ENCODE results near the gene CA10.

The CA10 gene

DNA sequence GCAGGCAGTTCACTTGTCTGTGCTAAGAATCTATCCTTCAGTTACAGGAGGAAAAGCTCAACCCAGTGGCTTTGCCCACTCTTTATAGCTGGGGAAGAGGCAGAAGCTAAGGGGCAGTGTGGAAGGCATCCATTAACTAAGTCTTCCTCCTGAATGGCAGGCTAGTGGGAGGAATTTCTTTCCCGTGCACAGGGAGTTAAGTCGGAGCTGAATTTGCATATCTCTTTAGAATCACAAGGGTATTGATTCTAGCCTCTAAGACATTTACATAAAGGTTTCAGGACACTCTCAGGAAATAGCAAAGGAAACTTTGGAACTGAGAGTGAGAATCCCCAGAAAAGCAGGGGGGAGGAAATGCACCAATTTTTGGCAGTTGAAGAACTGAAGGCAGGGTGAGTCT lies 245.6 kb downstream of the CA10 start:
- H3K27me3 ChIP-seq, result no peaks in the 10 kb centered on the region
- no peaks in the 10 kb centered on the region for H3K36me3 ChIP-seq
- no peaks in the 10 kb centered on the region for H3K9me3 ChIP-seq
- no peak for DNase-seq
- TF ChIP-seq, protein P1, sequence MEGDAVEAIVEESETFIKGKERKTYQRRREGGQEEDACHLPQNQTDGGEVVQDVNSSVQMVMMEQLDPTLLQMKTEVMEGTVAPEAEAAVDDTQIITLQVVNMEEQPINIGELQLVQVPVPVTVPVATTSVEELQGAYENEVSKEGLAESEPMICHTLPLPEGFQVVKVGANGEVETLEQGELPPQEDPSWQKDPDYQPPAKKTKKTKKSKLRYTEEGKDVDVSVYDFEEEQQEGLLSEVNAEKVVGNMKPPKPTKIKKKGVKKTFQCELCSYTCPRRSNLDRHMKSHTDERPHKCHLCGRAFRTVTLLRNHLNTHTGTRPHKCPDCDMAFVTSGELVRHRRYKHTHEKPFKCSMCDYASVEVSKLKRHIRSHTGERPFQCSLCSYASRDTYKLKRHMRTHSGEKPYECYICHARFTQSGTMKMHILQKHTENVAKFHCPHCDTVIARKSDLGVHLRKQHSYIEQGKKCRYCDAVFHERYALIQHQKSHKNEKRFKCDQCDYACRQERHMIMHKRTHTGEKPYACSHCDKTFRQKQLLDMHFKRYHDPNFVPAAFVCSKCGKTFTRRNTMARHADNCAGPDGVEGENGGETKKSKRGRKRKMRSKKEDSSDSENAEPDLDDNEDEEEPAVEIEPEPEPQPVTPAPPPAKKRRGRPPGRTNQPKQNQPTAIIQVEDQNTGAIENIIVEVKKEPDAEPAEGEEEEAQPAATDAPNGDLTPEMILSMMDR (IDR thresholded peaks at IDR 0.05; ENCODE audit: low read depth, low read length), result no peak
- H3K4me3 ChIP-seq (ENCODE audit: low read depth, low read length), result no peak overlapping the region
- H3K4me1 ChIP-seq, result no peaks in the 10 kb centered on the region

GRCh38 chr17:51911237-51911636 lies 247.3 kb downstream of the CA10 start:
- Histone ChIP-seq H3K36me3 (no peaks in the 10 kb centered on the region), H3K27me3 (no peaks in the 10 kb centered on the region)
- TF ChIP-seq, protein P1 (IDR thresholded peaks at IDR 0.05; ENCODE audit: low read depth, low read length), result no peak

GRCh38 chr17:51909971-51910370 lies 248.5 kb downstream of the CA10 start:
- TF ChIP-seq, protein P1 (IDR thresholded peaks at IDR 0.05; ENCODE audit: low read depth, low read length), result no peak
- Histone ChIP-seq H3K36me3 (no peaks in the 10 kb centered on the region), H3K4me3 (ENCODE audit: low read depth, low read length) (no peak overlapping the region), H3K9me3 (no peaks in the 10 kb centered on the region), H3K27me3 (no peaks in the 10 kb centered on the region), H3K4me1 (no peaks in the 10 kb centered on the region)
- no peak for DNase-seq

More at GRCh38 chr17:51911237-51911636, 247.3 kb downstream of the CA10 start:
- H3K9me3 ChIP-seq, result no peaks in the 10 kb centered on the region
- H3K4me1 ChIP-seq, result no peaks in the 10 kb centered on the region
- H3K4me3 ChIP-seq (ENCODE audit: low read depth, low read length), result no peak overlapping the region
- no peak for DNase-seq

DNA sequence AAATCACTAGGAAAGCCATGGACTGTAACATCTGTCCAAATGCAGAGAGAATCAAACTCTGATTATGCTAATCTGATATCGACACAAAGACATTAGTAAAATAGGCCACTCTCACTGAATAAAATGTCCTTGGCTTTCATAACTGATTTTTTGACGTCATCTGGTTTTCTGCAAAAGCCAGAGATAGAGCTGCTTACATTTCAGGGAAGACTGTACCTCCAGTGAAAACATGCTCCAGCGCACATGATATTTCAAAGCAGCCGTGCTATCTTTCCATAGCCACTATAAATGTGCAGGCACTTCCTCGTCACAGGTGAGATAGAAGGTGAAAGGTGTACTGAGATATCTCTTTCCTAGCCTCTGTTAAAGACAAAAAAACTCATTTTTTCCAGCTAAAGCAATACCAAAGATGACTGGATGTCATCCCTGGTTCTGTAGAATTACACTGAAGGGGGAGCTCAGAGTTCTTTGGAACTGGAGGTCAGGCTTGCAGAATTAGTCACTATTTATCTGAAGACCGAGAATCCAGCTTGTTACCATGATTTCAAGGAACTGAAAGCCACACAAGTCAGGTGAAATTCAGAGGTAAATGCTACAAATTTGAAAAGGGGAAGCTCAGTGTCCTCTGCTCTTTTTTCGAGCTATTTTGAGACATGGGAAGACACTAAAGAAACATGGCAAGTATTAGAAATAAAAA lies 249.5 kb downstream of the CA10 start:
- TF ChIP-seq, protein P1 (IDR thresholded peaks at IDR 0.05; ENCODE audit: low read depth, low read length), result no peak
- H3K27me3 ChIP-seq, result no peaks in the 10 kb centered on the region
- no peaks in the 10 kb centered on the region for H3K9me3 ChIP-seq
- no peaks in the 10 kb centered on the region for H3K36me3 ChIP-seq
- no peak for DNase-seq
- no peaks in the 10 kb centered on the region for H3K4me1 ChIP-seq
- no peak overlapping the region for H3K4me3 ChIP-seq (ENCODE audit: low read depth, low read length)

GRCh38 chr17:51907041-51907440 lies 251.5 kb downstream of the CA10 start:
- Histone ChIP-seq H3K4me3 (ENCODE audit: low read depth, low read length) (no peak overlapping the region), H3K4me1 (no peaks in the 10 kb centered on the region), H3K36me3 (no peaks in the 10 kb centered on the region), H3K27me3 (no peaks in the 10 kb centered on the region), H3K9me3 (no peaks in the 10 kb centered on the region)
- TF ChIP-seq, protein P1 (IDR thresholded peaks at IDR 0.05; ENCODE audit: low read depth, low read length), result no peak
- DNase-seq, result no peak

GRCh38 chr17:51904379-51904778 lies 254.1 kb downstream of the CA10 start:
- H3K4me3 ChIP-seq (ENCODE audit: low read depth, low read length), result no peak overlapping the region
- no peaks in the 10 kb centered on the region for H3K4me1 ChIP-seq
- no peaks in the 10 kb centered on the region for H3K9me3 ChIP-seq
- H3K27me3 ChIP-seq, result no peaks in the 10 kb centered on the region
- H3K36me3 ChIP-seq, result no peaks in the 10 kb centered on the region
- DNase-seq, result no peak
- TF ChIP-seq, protein P1 (IDR thresholded peaks at IDR 0.05; ENCODE audit: low read depth, low read length), result no peak
